HG02763 (cell line): ENCODE measurements around the gene RAPGEF5.

Experiments used
- ATAC-seq: cut with Tn5 transposase; IDR thresholded peaks from one replicate; pipeline ENCODE4 v1.9.1; 2021; ENCODE audit warnings: mild to moderate bottlenecking, moderate library complexity; ENCODE audit not compliant: unreplicated experiment

RAPGEF5 gene

GRCh38 chr7:22230238-22230637, 126.7 kb downstream of the RAPGEF5 start:
- ATAC-seq = no peak

DNA sequence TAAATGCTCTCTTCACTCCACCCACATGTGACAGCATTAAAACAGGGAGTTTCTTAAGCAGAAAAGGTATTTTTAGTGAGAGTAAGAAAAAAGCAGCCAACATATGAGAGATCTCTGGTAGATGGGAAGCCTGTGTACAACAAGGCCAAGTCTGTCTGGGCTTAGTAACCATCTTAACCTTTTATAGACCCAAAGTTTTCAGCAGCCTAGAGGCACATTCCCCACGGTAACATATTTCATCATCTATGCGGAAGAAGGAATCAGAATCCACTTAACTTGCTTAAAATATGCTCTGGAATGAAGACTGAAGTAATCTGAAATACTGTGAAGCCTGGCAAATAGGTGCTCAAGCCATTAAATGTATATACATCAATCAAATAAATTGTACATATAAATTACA, 127.8 kb downstream of the RAPGEF5 start:
- ATAC-seq = no peak

DNA sequence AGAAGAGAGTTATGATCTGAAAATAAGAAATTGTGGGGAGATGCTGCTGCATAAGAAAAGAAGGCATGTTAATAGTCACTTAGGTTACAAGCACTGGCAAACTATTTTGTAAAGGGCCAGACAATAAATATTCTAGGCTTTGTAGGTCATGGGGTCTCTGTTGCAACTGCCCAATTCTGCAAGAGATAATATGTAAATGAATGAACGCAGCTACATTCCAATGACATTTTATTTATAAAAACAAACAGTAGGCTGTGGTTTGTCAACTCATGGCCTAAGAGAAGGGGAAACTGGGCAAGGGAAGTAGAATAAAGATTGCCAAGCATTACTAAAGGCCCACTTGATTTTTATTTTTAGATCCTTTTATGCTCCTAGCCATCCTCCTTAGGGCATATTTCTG, 133.1 kb downstream of the RAPGEF5 start:
- no peak for ATAC-seq

GRCh38 chr7:22220941-22221340, 136.0 kb downstream of the RAPGEF5 start:
- ATAC-seq = no peak

GRCh38 chr7:22219739-22220493, 137.0 kb downstream of the RAPGEF5 start:
- ATAC-seq = no peak

GRCh38 chr7:22219036-22219435, 137.9 kb downstream of the RAPGEF5 start:
- ATAC-seq = no peak

DNA sequence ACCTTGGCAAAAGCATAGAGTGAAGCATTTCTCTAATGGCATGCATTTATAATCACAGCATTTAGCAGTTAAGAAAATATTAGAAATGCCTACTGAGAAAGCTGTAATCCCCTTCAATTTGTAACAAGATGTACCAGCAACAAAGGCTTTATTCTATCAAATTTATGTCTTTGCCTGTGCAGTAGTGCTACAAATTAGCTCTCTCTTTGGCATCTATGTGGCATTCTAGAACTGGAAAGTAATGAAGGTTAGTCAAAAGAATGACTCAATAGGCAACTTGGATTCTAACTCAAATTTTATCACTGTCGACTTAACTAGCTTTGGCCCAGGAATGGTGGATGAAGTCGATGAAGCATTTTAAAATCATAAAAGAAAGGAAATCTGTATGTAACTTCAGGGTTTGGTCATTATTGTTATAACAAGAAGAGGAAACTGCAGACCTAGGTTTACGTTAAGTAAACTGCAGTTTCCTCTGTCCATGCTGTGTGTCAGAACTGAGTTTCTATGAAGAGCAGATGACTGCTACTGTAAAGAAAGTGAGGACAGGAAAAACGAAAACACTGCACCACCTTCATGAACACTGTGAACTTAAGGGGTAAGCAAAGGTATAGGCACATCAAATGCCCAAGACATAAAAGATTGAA, 140.0 kb downstream of the RAPGEF5 start:
- ATAC-seq = no peak

DNA sequence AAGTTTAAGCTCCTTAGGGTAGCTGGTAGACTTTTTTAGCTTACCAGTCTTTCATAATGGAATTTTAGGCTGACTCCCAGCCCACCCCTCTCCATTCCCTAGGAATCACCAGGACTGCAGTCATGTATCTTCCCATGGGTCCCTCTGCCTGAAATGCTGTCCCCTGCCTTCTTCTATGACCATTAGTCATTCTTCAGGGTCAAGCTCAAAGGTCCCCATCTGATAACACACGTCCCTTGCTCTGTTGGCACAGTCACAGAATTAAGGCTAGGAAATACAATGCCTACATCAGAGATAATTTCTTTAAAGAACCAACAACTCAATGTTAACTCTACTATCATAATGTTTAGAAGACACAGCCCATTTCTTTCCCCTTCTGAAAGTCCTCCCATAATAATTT, 140.6 kb downstream of the RAPGEF5 start:
- no peak for ATAC-seq

DNA sequence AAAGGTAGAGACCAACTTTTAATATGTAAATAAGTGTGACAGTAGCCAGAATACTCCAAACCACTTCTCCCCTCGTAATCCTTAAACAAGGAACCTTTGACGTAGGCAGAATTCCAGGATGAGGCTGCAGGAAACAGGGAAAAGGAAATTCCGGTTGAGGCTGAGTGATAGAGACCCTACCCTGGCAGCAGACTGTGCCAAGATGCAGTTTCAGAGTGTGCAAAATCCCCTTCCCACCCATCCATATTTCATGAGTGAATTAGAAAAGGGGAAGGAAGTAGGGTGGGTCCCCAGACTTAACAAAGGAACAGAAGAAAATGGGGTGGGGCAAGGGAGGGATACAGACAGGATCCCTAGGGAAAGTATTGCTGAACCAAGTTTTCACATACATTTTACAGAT, 143.0 kb downstream of the RAPGEF5 start:
- no peak for ATAC-seq

DNA sequence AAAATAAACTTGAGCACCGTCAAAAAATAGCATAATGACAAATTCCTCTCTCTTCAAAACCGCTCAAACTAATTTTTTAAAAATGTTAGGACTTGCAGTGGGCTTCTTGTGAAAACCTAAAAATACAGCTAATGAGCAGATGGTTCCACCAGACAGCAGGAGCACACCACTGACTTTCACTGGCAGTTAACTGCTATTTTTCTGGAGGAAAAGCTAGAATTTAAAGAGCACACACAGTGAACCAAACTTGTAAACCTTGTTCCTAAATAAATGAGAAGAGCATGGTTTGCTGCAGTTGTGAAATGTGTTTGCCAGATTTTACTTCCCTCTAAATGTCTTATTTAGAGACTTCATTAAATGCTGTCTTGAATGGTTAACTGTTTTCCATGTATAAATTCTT, 143.9 kb downstream of the RAPGEF5 start:
- ATAC-seq = no peak

DNA sequence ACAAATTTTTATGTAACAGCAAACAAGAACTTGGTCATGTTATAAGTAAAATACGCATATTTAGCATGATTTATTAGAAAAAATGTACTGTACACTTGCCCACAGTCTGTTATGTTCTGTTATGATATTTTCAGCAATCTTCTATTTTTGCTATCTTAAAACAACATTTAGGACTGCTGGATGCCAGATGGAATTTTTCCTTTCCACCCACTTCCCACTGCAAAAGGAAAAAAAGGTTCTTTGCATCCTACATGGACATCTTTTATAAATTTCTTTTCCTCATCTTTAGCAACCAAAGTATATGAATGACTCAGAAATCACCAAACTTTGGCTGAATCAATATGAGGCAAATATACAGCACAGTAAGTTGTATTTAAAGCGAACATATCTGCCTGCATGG, 146.0 kb downstream of the RAPGEF5 start:
- no peak for ATAC-seq

- ATAC-seq = no peak
Observed at GRCh38 chr7:22210355-22210754, 146.6 kb downstream of the RAPGEF5 start.

DNA sequence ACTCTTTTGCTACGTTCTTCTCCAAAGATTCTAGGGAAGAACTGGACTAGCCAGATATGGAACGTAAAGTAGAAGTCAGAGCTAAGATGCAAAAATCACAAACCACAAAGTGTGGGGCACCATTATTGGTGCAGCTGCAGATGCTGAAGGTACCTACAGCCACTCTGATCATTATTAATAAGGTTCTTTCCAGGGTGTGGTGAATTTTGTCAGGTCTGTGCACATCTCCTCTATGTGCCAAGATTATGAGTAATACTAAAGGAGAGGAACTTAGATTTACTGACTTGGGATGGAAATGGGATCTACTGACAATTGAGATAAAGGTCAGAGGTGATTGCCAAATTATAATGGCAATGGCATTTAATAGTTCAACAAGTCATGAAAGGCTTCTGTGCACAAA, 148.2 kb downstream of the RAPGEF5 start:
- no peak for ATAC-seq

GRCh38 chr7:22207724-22208225, 149.2 kb downstream of the RAPGEF5 start:
- ATAC-seq = no peak

GRCh38 chr7:22205631-22206030, 151.3 kb downstream of the RAPGEF5 start:
- ATAC-seq = no peak

DNA sequence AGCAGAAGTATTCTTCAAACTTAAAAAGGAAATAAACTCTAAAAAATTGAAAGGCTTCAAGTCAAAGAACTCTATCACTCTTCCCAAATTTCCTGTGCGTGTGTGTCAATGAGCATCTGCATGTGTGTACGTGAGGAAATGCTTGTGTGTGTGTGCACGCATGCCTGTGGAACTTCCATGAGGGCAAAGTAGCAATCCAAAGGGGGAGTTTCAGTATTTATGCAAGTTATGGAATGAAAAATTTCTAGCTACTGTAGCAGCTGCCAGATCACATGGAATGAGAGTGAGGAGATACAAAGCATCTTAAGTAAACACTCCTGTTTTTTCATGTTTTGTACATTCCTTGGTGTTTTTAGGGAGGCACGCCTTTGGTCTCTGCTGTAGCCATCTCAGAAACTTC, 152.6 kb downstream of the RAPGEF5 start:
- no peak for ATAC-seq

- ATAC-seq = no peak
Observed at GRCh38 chr7:22202141-22202540, 154.8 kb downstream of the RAPGEF5 start.

- no peak for ATAC-seq
Observed at GRCh38 chr7:22201186-22201880, 155.6 kb downstream of the RAPGEF5 start.

DNA sequence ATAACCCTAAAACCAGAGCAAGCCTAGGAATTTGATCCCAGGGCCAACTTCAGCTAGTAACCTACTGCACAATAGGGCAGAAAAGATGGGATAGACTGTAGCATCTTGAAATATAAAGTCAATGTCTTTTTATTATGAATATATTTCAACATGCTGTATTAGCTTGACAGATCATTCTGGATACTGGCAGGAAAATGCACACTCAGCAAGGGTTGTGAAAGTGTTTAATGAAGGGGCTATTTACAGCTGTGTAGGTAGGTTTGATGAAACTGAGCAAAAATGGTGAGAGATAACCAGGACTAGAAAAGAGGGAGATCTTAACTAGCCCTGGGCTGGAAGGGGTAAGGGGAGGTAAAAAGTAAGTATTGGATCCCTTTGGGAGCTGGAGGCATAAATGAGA, 156.2 kb downstream of the RAPGEF5 start:
- ATAC-seq = no peak

DNA sequence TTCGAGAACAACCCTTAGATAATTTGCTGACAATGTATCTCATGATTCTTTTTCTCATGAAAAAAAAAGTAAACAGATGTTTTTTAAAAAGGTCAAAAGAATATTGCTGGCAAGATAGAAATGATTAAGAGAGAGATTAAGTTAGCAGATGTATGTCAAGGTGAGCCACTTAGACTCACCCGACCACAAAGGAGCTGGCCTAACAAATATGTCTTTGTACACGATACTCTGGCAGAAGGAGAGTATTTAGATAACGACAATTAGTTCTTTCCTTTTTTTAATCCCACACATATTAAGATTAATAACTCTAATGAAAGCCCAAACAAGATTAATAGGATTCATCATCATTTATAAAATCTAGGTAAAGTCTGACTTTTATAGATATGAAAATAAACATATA, 156.7 kb downstream of the RAPGEF5 start:
- no peak for ATAC-seq

GRCh38 chr7:22197376-22197775, 159.6 kb downstream of the RAPGEF5 start:
- ATAC-seq = no peak

GRCh38 chr7:22196429-22196828, 160.5 kb downstream of the RAPGEF5 start:
- ATAC-seq = no peak
